ENCODE results near the gene KCNMA1.

KCNMA1 gene

GRCh38 chr10:77411805-77412204, 225.8 kb downstream of the KCNMA1 start:
- no peaks in the 10 kb centered on the region for H3K27me3 ChIP-seq (ENCODE audit: insufficient read depth, low read depth)
- H3K4me2 ChIP-seq = no peak overlapping the region
- H3K4me3 ChIP-seq (IDR thresholded peaks at IDR 0.05; ENCODE audit: insufficient read depth, low read depth, low read length) = no peak overlapping the region
- no peak overlapping the region for H3K27ac ChIP-seq
- no peaks in the 10 kb centered on the region for H4K20me1 ChIP-seq (ENCODE audit: insufficient read depth)
- H2AFZ ChIP-seq (ENCODE audit: low read depth) = no peak overlapping the region
- H3K4me1 ChIP-seq (ENCODE audit: low read depth, poor library complexity, severe bottlenecking) = no peaks in the 10 kb centered on the region
- no peaks in the 10 kb centered on the region for H3K79me2 ChIP-seq (ENCODE audit: insufficient read depth, low read depth)
- no peak for TF ChIP-seq CTCF (conservative IDR thresholded peaks at IDR 0.05; ENCODE audit: low read depth, low read length)
- no peak overlapping the region for H3K9ac ChIP-seq
- no peaks in the 10 kb centered on the region for H3K36me3 ChIP-seq (ENCODE audit: insufficient read depth)

GRCh38 chr10:77410523-77410922, 227.1 kb downstream of the KCNMA1 start:
- no peak for TF ChIP-seq CTCF (conservative IDR thresholded peaks at IDR 0.05; ENCODE audit: low read depth, low read length)
- Histone ChIP-seq H3K79me2 (ENCODE audit: insufficient read depth, low read depth) (no peaks in the 10 kb centered on the region), H3K4me3 (IDR thresholded peaks at IDR 0.05; ENCODE audit: insufficient read depth, low read depth, low read length) (no peak overlapping the region), H3K9ac (no peak overlapping the region), H3K36me3 (ENCODE audit: insufficient read depth) (no peaks in the 10 kb centered on the region), H3K4me1 (ENCODE audit: low read depth, poor library complexity, severe bottlenecking) (no peaks in the 10 kb centered on the region), H4K20me1 (ENCODE audit: insufficient read depth) (no peaks in the 10 kb centered on the region), H3K27ac (no peak overlapping the region), H3K4me2 (no peak overlapping the region), H2AFZ (ENCODE audit: low read depth) (no peak overlapping the region), H3K27me3 (ENCODE audit: insufficient read depth, low read depth) (no peaks in the 10 kb centered on the region)

- Histone ChIP-seq H3K4me1 (ENCODE audit: low read depth, poor library complexity, severe bottlenecking) (no peaks in the 10 kb centered on the region), H3K4me2 (no peak overlapping the region), H3K27me3 (ENCODE audit: insufficient read depth, low read depth) (no peaks in the 10 kb centered on the region), H3K79me2 (ENCODE audit: insufficient read depth, low read depth) (no peaks in the 10 kb centered on the region), H3K4me3 (IDR thresholded peaks at IDR 0.05; ENCODE audit: insufficient read depth, low read depth, low read length) (no peak overlapping the region), H4K20me1 (ENCODE audit: insufficient read depth) (no peaks in the 10 kb centered on the region), H3K27ac (no peak overlapping the region), H3K36me3 (ENCODE audit: insufficient read depth) (no peaks in the 10 kb centered on the region), H2AFZ (ENCODE audit: low read depth) (no peak overlapping the region), H3K9ac (no peak overlapping the region)
- no peak for TF ChIP-seq CTCF (conservative IDR thresholded peaks at IDR 0.05; ENCODE audit: low read depth, low read length)
Measured at GRCh38 chr10:77409697-77410471, 227.7 kb downstream of the KCNMA1 start.

GRCh38 chr10:77408259-77408658, 229.3 kb downstream of the KCNMA1 start:
- Histone ChIP-seq H3K4me2 (no peak overlapping the region), H3K9ac (no peak overlapping the region), H3K27ac (no peak overlapping the region), H4K20me1 (ENCODE audit: insufficient read depth) (no peaks in the 10 kb centered on the region), H3K79me2 (ENCODE audit: insufficient read depth, low read depth) (no peaks in the 10 kb centered on the region), H2AFZ (ENCODE audit: low read depth) (no peak overlapping the region), H3K4me3 (IDR thresholded peaks at IDR 0.05; ENCODE audit: insufficient read depth, low read depth, low read length) (no peak overlapping the region), H3K4me1 (ENCODE audit: low read depth, poor library complexity, severe bottlenecking) (no peaks in the 10 kb centered on the region), H3K27me3 (ENCODE audit: insufficient read depth, low read depth) (no peaks in the 10 kb centered on the region), H3K36me3 (ENCODE audit: insufficient read depth) (no peaks in the 10 kb centered on the region)
- TF ChIP-seq CTCF (conservative IDR thresholded peaks at IDR 0.05; ENCODE audit: low read depth, low read length) = no peak

Measured in KMS-11 (cell line).